Bronchial epithelial cell (primary cell): ENCODE data around the gene CLIP3. TPM values are rescaled to one million over a fixed set of nuclear protein-coding genes. Genes with fewer than 3 reads are reported as not detected.
"Not testable (repeated sequence)": the region's sequence is repeated elsewhere in the genome, so short reads cannot be mapped to it uniquely, and the experiment has no call there.

ENCODE experiments used
- DNase-seq: peaks from one replicate; pipeline ENCODE4 v3.0.0-alpha.2; 2010; ENCODE audit warnings: low read depth
- FAIRE-seq: peaks from 2 replicates; lab custom pipeline; 2011; peaks lifted over from hg19 to GRCh38; lab: Jason Lieb, UNC
- H3K27me3 ChIP-seq: 2 replicates; pipeline ENCODE4 v1.5.1; 2011; ENCODE audit warnings: low read length; ENCODE audit not compliant: control insufficient read depth, insufficient read depth
- H3K36me3 ChIP-seq: 2 replicates; pipeline ENCODE4 v1.5.1; 2011; ENCODE audit warnings: low read length; ENCODE audit not compliant: control insufficient read depth, insufficient read depth
- H3K4me3 ChIP-seq: 2 replicates; pipeline ENCODE4 v1.5.1; 2011; ENCODE audit warnings: mild to moderate bottlenecking, low read depth, low read length, control low read depth
- CTCF ChIP-seq: IDR thresholded peaks from 2 replicates; pipeline ENCODE4 v1.5.1; 2011; ENCODE audit warnings: mild to moderate bottlenecking, moderate library complexity, low read length, control low read depth, inconsistent platforms; ENCODE audit not compliant: insufficient read depth, severe bottlenecking
- total RNA-seq: library from RNA; depleted of rRNA; stranded (reverse); fragments of >200 nt; gene quantifications from 2 replicates; pipeline ENCODE4 v1.2.1, GENCODE V29; 2014

The CLIP3 gene
- total RNA-seq, 1 donor from 2014 or later = under 0.01 TPM

DNA sequence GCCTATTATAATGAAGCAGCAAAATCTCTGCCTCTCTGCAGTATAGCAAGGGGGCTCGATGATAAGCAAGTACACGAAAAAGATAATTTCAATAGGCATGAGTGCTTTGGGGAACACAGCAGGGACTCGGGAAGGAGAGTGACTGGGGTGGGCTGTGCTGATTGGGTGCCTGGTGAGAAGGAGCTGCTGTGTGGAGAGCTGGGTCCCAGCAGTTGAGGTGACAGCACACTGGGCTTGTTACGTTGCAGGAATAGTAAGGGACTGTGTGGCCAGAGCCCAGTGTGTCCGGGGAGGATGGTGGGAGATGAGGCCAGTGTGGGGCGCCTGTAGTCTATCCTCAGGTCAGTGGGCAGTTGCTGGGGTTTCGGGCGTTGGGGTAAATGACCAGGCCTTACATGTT lies 39.4 kb upstream of the CLIP3 start:
- Histone ChIP-seq H3K27me3 (peaks cover 2% of the 10 kb centered on the region), H3K4me3 (no peak overlapping the region), H3K36me3 (peaks cover 1% of the 10 kb centered on the region)
- TF ChIP-seq CTCF = no peak
- DNase-seq = no peak
- FAIRE-seq = peak; percentile 13

DNA sequence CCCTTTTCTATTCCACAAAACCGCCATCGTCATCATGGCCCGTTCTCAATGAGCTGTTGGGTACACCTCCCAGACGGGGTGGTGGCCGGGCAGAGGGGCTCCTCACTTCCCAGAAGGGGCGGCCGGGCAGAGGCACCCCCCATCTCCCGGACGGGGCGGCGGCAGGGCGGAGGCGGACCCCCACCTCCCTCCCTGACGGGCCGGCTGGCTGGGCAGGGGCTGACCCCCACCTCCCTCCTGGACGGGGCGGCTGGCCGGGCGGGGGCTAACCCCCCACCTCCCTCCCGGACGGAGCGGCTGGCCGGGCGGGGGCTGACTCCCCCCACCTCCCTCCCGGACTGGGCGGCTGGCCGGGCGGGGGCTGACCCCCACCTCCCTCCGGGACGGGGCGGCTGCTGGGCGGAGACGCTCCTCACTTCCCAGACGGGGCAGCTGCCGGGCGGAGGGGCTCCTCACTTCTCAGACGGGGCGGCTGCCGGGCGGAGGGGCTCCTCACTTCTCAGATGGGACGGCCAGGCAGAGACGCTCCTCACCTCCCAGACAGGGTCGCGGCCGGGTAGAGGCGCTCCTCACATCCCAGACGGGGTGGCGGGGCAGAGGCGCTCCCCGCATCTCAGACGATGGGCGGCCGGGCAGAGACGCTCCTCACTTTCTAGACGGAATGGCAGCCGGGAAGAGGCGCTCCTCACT lies 36.3 kb upstream of the CLIP3 start:
- not testable (repeated sequence) for H3K27me3 ChIP-seq, H3K4me3 ChIP-seq, FAIRE-seq, H3K36me3 ChIP-seq, DNase-seq

- no peak for DNase-seq
- Histone ChIP-seq H3K27me3 (peaks cover 2% of the 10 kb centered on the region), H3K36me3 (peaks cover 1% of the 10 kb centered on the region), H3K4me3 (no peak overlapping the region)
- FAIRE-seq = no peak
- TF ChIP-seq CTCF = no peak
Observed at GRCh38 chr19:36067681-36068080, 35.0 kb upstream of the CLIP3 start.

GRCh38 chr19:36064826-36065225 lies 32.2 kb upstream of the CLIP3 start:
- Histone ChIP-seq H3K36me3 (peaks cover 1% of the 10 kb centered on the region), H3K27me3 (no peaks in the 10 kb centered on the region), H3K4me3 (no peak overlapping the region)
- no peak for TF ChIP-seq CTCF
- DNase-seq = no peak
- no peak for FAIRE-seq

- Histone ChIP-seq H3K4me3 (no peak overlapping the region), H3K27me3 (no peaks in the 10 kb centered on the region), H3K36me3 (no peaks in the 10 kb centered on the region)
- DNase-seq (no peak), FAIRE-seq (no peak)
- no peak for TF ChIP-seq CTCF
Observed at GRCh38 chr19:36061367-36061766, 28.7 kb upstream of the CLIP3 start.

- DNase-seq (peak; percentile 45), FAIRE-seq (no peak)
- no peaks in the 10 kb centered on the region for H3K27me3 ChIP-seq
- no peak overlapping the region for H3K4me3 ChIP-seq
- H3K36me3 ChIP-seq = no peaks in the 10 kb centered on the region
- peak; percentile 87 for TF ChIP-seq CTCF
Observed at GRCh38 chr19:36060430-36060829, 27.8 kb upstream of the CLIP3 start.
